ENCODE measurements around the gene MS4A14.

The MS4A14 gene

GRCh38 chr11:60420015-60420414 lies 23.8 kb downstream of the MS4A14 start:
- Histone ChIP-seq H3K36me3 (no peaks in the 10 kb centered on the region), H3K4me3 (ENCODE audit: low read depth in 1 of 2, low read length in 1 of 2) (no peak overlapping the region), H3K27ac (no peak overlapping the region), H3K27me3 (no peaks in the 10 kb centered on the region), H3K9me3 (no peaks in the 10 kb centered on the region), H3K4me1 (ENCODE audit: control insufficient read depth in 1 of 2, insufficient read depth in 1 of 2, low read depth in 1 of 2, low read length in 1 of 2) (no peaks in the 10 kb centered on the region)
- TF ChIP-seq CTCF (IDR thresholded peaks at IDR 0.05), result no peak

DNA sequence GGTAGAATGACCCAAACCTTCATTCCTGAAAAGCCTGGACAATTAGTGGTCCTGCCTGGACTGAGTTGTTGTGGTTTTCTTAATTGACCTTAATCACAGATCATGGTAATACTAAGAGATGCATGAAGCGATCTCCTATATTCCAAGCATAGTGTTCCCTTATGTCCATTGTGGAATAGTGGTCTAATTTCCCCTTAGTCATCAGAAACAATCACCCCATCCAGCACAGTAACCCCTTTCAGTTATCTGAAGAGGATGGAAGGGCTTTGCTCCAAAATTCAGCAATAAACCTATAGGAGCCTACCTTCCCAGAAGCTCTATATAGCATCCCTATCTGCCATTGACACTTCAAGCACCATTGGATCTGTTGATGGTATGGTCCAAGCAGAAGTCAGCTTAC lies 26.4 kb downstream of the MS4A14 start:
- Histone ChIP-seq H3K4me3 (ENCODE audit: low read depth in 1 of 2, low read length in 1 of 2) (no peak overlapping the region), H3K36me3 (no peaks in the 10 kb centered on the region), H3K27me3 (no peaks in the 10 kb centered on the region), H3K27ac (no peak overlapping the region), H3K9me3 (no peaks in the 10 kb centered on the region), H3K4me1 (ENCODE audit: control insufficient read depth in 1 of 2, insufficient read depth in 1 of 2, low read depth in 1 of 2, low read length in 1 of 2) (no peaks in the 10 kb centered on the region)
- no peak for TF ChIP-seq CTCF (IDR thresholded peaks at IDR 0.05)

DNA sequence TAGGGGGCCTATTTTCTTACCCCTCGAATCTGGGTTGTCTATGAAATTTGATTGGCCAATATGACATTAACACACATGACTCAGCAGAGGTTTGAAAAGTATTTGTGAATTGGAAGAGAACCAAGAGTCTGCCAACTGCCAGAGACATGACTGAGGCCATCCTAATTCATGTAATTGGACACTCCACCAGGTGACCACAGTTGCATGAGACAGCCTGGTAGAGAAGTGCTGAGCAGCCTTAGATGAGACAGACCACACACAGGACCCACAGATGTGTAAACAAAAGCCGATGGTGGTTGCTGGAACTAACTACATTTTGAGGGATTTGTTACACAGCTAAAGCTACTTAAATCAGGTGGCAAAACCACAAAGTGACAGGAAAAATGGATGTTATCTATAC lies 32.3 kb downstream of the MS4A14 start:
- Histone ChIP-seq H3K4me1 (ENCODE audit: control insufficient read depth in 1 of 2, insufficient read depth in 1 of 2, low read depth in 1 of 2, low read length in 1 of 2) (no peaks in the 10 kb centered on the region), H3K9me3 (no peaks in the 10 kb centered on the region), H3K27ac (no peak overlapping the region), H3K4me3 (ENCODE audit: low read depth in 1 of 2, low read length in 1 of 2) (no peak overlapping the region), H3K36me3 (no peaks in the 10 kb centered on the region), H3K27me3 (no peaks in the 10 kb centered on the region)
- TF ChIP-seq CTCF (IDR thresholded peaks at IDR 0.05), result no peak

DNA sequence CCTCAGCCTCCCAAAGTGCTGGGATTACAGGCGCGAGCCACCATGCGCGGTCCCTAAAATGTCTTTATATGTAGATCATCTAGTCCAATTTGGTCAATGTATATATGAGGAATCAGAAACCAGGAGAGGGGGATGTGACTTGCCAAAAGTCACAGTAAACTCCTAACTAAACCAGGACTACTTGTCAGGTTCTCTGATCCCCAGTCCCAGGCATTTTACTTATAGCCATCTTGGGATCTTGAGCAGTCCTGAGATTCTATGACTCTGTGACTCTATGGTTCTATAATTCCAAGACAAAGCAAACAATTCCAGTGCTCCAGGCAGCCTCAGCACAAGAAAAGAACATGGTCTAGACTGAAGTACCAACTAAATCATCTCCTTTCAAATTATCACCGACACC lies 33.0 kb downstream of the MS4A14 start, which contains the start of gene MS4A5:
MS4A5 (plus strand) TSS at position 301 of the 400 bp plus-strand sequence. CDS start 103 bp downstream, outside the sequence.
- TF ChIP-seq CTCF (IDR thresholded peaks at IDR 0.05), result no peak
- H3K4me1 ChIP-seq (ENCODE audit: control insufficient read depth in 1 of 2, insufficient read depth in 1 of 2, low read depth in 1 of 2, low read length in 1 of 2), result no peaks in the 10 kb centered on the region
- no peaks in the 10 kb centered on the region for H3K27me3 ChIP-seq
- no peaks in the 10 kb centered on the region for H3K9me3 ChIP-seq
- H3K4me3 ChIP-seq (ENCODE audit: low read depth in 1 of 2, low read length in 1 of 2), result no peak within 1 kb of the TSS
- no peaks in the 10 kb centered on the region for H3K36me3 ChIP-seq
- no peak within 1 kb of the TSS for H3K27ac ChIP-seq

GRCh38 chr11:60431251-60431650 lies 35.0 kb downstream of the MS4A14 start:
- H3K4me3 ChIP-seq (ENCODE audit: low read depth in 1 of 2, low read length in 1 of 2), result no peak overlapping the region
- no peak overlapping the region for H3K27ac ChIP-seq
- no peaks in the 10 kb centered on the region for H3K36me3 ChIP-seq
- no peaks in the 10 kb centered on the region for H3K9me3 ChIP-seq
- H3K4me1 ChIP-seq (ENCODE audit: control insufficient read depth in 1 of 2, insufficient read depth in 1 of 2, low read depth in 1 of 2, low read length in 1 of 2), result no peaks in the 10 kb centered on the region
- H3K27me3 ChIP-seq, result no peaks in the 10 kb centered on the region
- no peak for TF ChIP-seq CTCF (IDR thresholded peaks at IDR 0.05)

- Histone ChIP-seq H3K36me3 (no peaks in the 10 kb centered on the region), H3K27ac (no peak overlapping the region), H3K27me3 (no peaks in the 10 kb centered on the region), H3K4me1 (ENCODE audit: control insufficient read depth in 1 of 2, insufficient read depth in 1 of 2, low read depth in 1 of 2, low read length in 1 of 2) (no peaks in the 10 kb centered on the region), H3K9me3 (no peaks in the 10 kb centered on the region), H3K4me3 (ENCODE audit: low read depth in 1 of 2, low read length in 1 of 2) (no peak overlapping the region)
- TF ChIP-seq CTCF (IDR thresholded peaks at IDR 0.05), result no peak
Measured at GRCh38 chr11:60433401-60433800, 37.1 kb downstream of the MS4A14 start.
